HG03432 (cell line): Measurements from ENCODE around the gene TXNDC2.
A peak's percentile ranks its signal among the peaks of the same experiment; 100 is the strongest.

Experiments
- ATAC-seq: cut with Tn5 transposase; IDR thresholded peaks from one replicate; pipeline ENCODE4 v1.9.1; 2021; ENCODE audit warnings: mild to moderate bottlenecking, moderate library complexity; ENCODE audit not compliant: unreplicated experiment

The TXNDC2 gene

DNA sequence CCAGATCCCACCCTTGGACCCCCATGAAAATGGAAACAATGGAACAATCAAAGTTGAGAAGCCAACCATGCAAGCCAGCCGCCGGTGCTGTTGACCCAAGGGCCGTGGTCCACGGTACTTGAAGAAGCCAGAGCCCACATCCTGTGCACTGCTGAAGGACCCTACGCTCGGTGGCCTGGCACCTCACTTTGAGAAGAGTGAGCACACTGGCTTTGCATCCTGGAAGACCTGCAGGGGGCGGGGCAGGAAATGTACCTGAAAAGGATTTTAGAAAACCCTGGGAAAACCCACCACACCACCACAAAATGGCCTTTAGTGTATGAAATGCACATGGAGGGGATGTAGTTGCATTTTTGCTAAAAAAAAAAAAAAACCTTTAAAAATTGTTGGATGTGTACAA, 26.5 kb upstream of the TXNDC2 start:
- ATAC-seq: no peak

DNA sequence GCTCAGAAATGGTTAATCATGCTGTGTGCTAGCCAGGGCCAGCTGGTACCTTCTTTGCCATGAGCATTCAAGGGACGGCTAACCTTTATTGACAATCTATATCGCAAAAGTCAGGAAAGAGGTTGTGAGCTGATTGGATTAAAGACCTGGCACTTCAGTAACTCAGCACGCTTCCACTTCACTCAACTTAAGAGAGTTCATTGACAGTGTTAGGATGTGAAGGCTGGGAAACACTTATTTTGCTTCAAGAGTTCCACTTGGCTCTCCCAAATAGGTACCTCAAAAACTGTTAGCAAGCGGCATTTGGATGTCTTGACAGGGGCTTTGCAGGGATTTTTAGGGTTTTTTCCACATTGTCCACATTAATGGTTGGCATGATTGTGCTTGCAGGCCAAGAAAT, 25.1 kb upstream of the TXNDC2 start:
- ATAC-seq: no peak

DNA sequence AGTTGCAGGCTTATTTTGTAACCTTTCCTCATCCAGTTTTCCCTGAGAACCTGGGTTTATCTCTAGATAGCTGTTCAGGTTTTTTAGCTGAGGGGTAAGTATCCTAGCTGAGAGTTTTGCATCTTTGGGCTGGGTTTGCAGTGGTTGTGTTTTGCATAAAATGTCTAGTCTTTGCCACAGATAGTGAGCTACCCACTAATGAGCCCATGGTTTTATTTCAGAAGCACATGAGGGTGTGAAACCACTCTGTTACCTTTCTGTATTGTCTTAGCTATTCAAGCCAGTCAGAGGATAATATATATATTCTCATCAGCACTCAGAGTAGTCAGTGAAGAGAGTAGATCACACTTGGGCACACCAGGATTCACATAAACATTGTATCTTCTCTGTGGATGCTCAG, 24.6 kb upstream of the TXNDC2 start:
- ATAC-seq: peak; percentile 83

DNA sequence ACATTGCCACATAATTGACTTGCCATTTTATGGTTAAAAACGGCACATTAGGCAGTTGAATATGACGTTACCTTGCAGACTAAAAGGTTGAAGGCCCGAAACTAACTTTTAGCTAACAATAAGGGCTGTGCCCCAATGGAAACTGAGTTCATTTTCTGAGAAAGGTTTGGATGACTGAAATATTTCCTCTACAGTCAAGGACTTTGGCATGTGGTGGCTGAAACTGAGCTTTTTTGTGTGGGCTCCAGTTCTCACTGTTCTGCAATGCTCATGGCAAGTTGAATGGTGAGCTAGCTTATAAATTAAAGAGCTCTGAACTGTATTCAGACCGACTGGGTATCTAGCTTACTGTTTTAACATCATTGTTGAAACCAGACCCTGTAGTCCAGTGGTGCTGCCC, 23.8 kb upstream of the TXNDC2 start:
- peak; percentile 73 for ATAC-seq

DNA sequence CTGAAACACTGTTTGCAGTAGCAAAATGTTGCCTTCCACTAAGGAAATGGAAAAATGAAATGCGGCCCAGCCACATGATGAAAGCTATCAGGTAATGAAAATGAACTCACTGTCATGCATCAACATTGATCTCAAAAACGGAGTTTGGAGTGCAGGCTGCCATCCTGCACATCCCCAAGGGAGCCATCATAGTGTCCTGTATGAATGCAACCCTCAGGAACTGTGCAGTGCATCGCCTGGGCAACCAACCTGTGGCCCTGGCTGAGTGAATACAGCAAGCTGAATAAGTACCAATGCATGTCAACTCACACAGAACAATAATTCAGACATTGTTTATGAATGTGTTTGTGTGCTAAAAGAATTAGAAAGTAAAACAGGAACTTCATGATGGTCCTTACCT, 23.1 kb upstream of the TXNDC2 start:
- no peak for ATAC-seq

DNA sequence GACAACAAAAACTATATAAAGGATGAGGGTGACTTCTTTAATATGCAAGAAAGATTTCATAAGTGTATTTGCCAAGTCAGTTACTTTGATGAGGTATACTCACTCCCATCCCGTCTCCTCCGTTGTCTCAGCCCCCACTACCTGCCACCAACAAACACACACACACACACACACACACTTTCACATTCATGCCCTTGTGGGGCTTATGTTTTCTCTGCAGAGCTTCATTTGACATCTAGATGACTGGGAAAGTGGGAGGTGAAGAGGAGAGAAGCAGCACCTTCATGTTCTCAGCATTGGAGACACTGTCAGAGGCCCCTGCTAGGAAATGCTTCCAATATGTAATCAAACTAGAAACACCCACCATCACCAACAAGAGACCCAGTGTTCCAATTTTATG, 22.5 kb upstream of the TXNDC2 start:
- no peak for ATAC-seq

DNA sequence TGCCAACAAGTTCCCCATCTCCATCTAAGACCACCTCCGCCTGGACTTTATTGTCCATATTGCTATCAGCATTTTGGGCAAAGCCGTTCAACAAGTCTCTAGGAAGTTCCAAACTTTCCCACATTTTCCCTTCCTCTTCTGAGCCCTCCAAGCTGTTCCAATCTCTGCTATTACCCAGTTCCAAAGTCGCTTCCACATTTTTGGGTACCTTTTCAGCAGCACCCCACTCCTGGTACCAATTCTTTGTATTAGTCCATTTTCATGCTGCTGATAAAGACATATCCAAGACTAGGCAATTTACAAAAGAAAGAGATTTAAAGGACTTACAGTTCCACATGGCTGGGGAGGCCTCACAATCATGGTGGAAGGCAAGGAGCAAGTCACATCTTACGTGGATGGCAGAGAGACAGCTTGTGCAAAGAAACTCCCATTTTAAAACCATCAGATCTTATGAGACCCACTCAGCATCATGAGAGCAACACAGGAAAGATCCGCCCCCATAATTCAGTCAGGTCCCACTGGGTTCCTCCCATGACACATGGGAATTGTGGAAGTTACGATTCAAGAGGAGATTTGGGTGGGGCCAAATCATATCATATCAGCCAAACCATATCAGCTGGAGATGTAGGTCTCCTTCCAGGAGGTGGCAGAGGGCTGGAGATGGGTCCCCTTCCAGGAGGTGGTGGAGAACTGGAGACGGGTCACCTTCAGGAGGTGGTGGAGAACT, 19.8 kb upstream of the TXNDC2 start:
- ATAC-seq: no peak

DNA sequence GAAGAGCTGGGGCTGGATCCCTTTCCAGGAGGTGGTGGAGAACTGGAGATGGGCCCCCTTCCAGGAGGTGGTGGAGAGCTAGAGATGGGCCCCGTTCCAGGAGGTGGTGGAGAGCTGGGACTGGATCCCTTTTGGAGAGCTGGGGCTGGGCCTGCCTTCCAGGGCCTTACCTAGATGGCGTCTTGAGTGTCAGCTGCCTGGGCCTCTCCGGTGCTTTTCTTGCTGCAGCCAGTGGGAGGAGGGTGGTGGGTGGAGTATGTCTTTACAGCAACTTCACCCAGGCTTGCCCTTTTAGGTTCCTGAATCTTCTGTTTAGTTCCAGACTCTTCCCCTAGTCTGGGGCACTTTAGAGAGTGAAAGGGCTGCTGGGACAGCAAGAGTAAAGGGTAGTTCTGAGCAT, 19.1 kb upstream of the TXNDC2 start:
- ATAC-seq: no peak

DNA sequence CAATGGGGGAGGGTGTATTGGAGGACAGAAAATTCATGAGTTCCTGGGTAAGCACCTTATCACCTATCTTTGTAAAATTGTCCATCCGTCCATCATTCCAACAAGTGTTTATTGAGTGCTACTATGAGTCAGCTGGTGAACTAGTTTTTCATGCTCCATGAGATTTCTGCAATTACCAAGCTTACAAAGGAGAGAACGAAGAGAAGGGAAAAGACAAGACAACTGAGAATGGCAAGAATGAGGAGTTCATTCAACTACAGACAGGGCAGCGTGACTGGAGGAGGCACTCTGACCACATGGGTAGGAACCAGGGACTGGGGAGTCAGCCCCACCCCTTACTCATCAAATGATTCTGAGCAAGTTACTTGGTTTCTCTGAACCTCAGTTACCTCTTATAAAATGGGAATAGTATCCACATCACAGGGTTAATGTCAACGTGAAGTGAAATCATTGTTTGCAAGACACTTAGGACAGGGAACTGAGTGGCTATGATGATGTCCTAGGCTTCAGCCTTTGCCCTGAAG, 18.6 kb upstream of the TXNDC2 start:
- ATAC-seq: no peak

DNA sequence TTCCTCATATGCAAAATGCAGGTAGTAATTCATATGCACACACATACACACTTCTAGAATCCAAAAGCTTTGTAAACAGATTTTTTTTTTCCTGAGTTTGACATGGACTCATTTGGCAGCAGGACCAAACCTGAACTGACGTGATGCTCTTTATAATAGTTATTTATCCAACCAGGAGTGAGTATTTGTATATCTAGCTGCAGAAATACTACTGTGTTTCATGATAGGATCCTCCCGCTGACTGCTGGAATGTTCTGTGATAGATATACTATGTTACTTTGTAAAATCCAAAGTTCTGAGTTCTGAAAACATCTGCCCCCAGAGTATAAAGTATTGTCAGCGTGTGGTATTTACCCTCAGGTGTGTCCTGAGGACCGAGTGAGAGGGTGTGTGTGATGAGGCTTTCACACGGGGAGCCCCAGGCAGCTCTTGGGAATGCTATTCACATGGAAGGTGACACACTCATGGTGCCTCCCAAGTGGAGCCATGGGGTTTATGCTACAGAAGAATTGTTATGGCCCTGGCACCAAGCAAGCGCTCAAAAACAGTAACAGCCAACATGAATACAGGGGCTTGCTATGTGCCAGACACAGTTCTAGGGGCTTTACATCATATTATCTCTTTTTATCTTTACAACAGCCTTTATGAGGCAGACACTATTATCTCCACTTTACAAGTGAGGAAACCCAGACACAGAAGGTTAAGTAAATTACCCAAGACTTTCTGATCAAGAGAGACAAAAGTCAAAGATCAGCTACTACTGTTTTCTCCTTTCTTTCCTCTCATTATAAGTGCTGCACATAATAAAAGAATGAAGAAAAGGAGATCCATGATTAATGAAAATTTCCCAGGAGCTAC, 16.7 kb upstream of the TXNDC2 start:
- no peak for ATAC-seq

DNA sequence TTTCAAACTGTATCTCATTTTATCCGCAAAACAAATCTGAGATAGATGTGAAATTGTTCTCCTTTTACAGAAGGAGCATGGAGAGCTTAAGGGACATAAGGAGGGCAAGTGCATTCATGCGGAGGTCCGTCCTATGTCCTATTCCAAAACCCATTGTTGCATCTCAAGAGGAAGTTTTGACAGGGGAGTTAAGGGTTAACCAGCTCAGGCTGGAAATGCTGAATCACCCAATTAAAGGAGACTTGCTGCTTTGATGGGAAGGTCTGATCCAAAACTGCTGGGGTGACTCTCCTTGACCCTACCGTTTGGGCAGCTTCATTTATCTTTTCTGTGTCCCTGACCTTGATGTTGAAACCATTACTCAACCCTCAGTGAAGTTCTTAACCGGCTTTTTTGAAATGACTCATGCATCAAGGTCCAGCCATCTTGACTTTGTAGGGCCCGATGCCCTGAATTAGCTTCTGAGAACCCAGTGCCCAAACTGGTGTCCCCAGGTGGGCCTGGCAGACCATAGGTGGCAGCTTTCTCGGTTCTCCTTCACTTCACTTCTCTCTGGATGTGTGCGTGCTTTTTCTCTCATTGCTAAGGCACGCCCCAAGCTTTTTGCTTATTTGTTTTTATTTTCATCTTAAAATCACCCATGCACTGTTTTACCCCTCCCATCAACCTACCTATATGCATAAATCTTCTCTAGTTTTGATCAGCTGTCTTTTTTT, 15.9 kb upstream of the TXNDC2 start:
- peak; percentile 87 for ATAC-seq

DNA sequence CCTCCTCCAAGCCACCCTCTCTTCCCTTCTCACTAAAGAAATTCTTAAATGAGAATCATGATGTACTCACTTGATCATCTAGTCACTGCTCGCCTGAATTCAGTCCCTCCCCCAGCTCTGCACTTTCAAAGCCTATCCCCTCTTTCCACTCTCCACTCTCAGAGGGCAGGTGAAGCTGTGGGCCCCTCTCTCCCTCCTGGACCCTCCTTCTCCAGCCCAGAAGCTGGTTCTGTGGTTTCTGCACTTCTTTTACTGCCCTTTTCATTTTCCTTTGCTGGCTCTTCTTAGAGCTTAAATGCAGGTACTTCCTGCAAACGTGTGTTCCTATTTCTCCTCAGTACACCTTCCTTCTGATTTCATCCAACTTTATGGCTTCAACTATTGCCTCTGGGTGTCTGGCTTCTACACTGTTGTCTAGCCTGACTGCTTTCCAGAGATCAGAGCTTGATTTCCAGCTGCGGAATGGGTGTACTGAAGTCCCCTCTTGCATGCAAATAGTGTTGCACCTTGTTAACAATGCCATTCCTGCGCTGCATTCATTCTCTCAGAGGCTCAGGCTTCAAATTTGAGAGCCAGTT, 15.3 kb upstream of the TXNDC2 start:
- ATAC-seq: no peak

DNA sequence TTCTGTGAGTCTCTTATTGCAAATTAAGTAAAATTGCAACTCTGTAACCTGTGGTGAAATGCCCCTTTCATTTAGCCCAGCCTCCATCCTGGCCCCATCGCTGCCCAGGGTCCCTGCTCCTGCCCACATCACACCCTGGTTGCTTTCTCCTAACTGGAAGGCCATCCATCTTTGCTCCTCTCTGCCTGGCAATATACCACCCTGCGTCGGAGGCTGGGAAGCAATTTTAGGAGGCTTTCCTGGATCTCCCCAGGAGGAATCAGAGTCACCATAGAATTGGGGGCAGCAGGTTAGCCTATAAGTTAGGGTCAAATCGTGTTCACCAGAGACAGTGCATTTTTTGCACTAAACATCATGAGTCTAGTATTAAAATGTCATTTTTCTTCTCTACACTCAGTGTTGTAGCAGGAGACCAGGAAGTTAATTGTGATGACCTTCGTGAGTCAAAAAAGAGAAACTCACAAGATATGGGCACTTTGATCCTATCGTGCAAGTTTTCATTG, 14.5 kb upstream of the TXNDC2 start:
- ATAC-seq: no peak

DNA sequence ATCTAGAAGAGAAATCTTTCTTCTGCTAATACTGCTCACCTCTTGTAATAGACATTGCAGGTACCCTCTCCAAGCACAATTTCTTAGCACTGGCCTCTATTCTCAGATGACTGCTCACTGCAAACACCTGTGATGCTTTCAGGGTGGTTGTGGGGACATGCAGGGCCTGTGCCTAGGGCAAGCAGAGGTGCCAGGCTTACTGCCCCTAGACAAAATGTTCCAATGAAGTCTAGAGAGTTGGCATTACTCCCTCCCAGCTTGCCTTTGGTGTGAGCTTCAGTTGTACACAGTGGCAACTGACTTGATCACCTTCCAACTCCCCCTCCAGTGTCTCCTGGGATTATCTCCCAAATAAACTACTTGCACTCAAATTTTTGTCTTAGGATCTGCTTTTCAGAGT, 12.9 kb upstream of the TXNDC2 start:
- ATAC-seq: no peak

DNA sequence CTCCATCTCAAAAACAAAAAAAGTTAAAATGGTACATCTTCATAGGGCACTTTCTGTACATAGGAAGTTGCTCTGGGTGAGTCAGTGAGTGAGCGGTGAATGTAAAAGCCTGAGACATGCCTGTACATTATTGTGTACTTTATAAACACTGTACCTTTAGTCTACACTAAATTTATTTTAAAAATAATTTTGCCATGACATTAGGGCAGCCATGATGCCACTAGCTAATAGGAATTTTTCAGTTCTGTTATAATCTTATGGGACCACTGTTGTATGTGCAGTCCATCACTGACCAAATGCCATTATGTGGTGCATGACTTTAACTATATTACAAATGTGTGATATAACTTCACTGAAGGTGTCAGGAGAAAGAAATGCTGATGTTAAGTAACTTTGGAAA, 11.0 kb upstream of the TXNDC2 start:
- no peak for ATAC-seq

DNA sequence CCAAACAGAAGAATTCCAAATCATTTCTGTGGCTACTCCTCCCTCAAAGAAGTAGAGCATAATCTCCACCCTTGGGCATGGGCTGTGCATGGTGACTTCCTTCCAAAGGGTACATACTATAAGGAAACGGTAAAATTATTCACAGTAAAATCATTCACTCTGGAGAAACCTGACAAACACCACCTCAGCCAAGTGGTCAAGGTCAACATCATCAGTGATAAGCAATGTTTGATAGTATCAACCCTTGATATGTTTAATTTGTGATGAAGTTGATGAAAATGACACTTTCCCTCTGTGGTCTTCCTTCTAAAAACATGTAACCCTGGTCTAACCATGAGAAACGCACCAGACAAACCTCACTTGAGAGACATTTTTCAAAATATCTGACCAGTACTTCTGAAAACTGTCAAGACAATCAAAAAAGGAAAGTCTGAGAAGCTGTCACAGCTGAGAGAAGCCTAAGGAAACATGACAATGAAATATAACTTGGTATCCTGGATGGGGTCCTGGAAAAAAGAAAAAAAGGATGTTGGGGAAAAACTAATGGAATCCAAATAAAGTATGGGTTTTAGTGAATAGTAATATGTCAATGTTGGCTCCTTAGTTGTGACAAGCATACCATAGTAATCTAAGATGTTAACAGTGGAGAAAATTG, 9.4 kb upstream of the TXNDC2 start:
- peak; percentile 12 for ATAC-seq

DNA sequence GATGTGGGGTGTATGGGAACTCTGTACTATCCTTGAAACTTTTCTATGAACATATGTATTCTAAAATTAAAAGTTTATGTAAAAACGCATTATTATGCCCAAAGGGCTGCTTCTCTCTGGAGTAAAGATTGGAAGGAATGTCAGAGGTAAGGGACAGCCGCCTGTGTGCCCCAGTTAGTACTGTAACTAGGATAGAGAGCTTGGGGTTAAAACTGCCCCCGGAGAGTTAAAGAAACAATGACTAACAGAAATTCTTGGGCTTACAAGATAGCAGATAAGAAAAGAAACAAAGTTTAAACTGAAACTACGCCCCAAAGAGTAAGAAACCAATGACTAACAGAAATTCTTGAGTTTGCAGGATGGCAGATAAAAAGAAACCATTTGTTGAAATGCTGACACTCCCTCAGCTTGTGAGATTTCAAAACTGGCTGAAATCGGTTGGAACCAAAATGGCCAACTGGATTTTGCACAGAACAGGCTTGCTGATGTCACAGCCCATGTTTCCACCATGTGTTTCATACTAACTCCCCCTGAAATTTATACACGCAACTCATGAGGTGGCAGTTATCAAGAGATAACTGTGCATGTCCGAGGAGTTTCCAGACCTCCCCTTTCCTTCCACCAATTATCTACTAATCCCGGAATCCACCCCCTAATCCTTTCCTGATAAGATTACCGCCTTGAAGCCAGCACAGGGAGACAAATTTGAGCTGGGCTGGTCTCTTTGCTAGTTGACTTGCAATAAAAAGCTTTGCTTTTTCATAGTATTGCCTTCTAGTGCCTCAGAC, 8.7 kb upstream of the TXNDC2 start:
- peak; percentile 71 for ATAC-seq

DNA sequence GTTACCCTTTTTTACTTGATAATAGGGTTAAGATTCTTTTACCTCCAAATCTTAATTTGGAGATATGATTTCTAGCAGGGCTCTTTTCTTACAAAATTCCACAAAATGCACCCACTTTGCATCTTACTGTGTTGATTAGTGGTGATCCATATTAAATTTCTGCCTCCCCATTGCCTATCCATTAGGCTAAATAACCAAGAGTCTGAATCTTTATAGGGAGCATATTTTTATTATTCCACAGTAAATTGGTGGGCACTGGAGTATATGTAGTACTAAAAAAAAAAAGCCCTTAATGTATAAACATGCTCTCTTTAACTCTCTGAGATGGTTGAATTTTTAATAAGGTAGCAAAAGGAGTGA, 8.1 kb upstream of the TXNDC2 start:
- ATAC-seq: no peak

DNA sequence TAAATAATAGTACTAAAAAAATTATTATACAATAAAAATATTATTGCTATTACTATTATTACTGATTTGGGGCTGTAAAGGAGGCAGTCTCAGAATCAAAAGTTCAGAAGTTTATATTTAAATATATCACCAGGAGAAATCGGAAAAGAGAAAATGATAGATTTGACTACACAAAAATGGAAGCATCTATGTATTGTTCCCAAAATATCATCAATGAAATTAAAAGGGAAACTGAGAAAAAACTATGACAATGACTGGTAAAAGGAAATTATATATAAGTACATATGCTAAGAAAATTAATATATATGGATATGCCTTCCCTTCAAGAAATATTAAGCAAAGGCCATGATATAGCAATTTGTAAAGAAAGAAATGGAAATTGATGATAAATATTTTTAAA, 7.7 kb upstream of the TXNDC2 start:
- ATAC-seq: no peak

DNA sequence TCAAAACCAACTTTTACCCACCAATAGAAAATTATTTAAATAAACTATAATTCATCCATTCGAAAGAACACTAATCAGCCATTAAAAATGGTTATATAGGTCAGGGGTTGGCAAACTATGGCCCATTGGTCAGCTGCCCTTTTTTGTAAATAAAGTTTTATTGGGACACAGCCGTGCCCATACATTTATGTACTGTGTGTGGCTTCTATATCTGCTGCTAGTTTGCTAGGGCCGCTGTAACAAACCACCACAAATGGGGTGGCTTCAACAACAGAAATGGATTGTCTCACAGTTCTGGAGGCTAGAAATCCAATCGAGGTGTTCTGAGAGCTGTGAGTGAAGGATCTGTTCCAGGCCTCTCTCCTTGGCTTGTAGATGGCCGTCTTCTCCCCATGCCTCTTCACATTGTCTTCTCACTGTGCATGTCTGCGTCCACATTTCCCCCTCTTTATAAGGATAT, 7.0 kb upstream of the TXNDC2 start:
- no peak for ATAC-seq
